ENCODE results near the gene KRT14.

DNA sequence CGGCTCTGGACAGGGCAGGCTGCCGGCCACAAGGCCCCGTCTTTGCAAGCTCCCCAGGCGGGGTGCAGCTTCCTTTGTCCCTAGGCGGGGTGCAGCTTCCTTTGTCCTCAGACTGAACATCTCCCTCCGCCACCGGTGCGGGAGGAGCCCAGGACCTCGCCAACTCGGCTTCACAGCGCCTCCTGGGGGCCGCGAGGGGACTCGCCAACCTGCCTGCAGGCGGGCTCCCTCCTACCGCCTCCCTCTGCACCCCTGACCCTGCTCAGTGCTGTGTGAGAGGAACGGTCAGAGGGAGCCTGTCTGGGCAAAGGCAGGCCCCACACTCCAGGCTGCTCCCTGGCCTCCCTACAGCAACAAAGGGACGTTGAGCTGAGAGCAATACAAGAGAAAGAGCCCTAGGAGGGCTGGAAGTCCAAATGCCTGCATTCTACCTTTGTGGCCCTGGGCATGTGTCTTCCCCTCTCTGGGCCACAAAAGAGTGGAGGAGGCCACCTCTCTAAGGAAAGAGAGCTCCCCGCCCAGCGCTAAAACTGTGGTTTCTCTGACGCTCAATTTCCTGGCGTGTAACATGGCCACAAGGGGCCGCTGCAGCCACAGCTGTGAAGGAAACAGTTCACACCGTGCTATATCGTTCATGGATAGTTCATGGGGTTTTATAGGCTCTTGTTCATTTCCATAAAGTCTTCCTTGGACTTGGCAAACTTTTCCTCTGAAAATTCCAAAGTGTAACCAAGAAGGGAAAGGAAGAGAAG lies 37.7 kb downstream of the KRT14 start:
- TF ChIP-seq, protein P1, sequence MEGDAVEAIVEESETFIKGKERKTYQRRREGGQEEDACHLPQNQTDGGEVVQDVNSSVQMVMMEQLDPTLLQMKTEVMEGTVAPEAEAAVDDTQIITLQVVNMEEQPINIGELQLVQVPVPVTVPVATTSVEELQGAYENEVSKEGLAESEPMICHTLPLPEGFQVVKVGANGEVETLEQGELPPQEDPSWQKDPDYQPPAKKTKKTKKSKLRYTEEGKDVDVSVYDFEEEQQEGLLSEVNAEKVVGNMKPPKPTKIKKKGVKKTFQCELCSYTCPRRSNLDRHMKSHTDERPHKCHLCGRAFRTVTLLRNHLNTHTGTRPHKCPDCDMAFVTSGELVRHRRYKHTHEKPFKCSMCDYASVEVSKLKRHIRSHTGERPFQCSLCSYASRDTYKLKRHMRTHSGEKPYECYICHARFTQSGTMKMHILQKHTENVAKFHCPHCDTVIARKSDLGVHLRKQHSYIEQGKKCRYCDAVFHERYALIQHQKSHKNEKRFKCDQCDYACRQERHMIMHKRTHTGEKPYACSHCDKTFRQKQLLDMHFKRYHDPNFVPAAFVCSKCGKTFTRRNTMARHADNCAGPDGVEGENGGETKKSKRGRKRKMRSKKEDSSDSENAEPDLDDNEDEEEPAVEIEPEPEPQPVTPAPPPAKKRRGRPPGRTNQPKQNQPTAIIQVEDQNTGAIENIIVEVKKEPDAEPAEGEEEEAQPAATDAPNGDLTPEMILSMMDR (IDR thresholded peaks at IDR 0.05) = peak; percentile 78
- TF ChIP-seq EZH2 (IDR thresholded peaks at IDR 0.05) (no peak), EZH2phosphoT487 (IDR thresholded peaks at IDR 0.05) (no peak)

Data from neural progenitor cell (in vitro differentiated cells).